Measurements from ENCODE around the gene ATL3. TPM values are rescaled to one million over a fixed set of nuclear protein-coding genes. Genes with fewer than 3 reads are reported as not detected.

ATL3 gene
- total RNA-seq, 3 donors from 2014 or later (not counting 1 experiment from before 2014, with no cell fraction given): 35.7 to 46.8 (median 41.6) TPM

DNA sequence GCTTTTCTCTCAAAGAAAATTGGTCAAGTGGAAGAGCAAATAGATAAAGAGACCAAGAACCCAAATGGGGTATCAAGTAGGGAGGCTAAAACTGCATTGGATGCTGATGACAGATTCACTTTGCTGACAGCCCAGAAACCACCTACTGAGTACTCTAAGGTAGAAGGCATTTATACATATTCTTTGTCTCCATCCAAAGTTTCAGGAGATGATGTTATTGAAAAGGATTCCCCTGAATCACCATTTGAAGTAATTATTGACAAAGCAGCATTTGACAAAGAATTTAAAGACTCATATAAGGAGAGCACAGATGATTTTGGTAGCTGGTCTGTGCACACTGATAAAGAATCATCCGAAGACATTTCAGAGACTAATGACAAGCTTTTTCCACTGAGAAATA lies 47.8 kb upstream of the ATL3 start:
- Mint-ChIP-seq H3K27ac (no peak overlapping the region), H3K36me3 (no peaks in the 10 kb centered on the region), H3K4me3 (no peak overlapping the region), H3K9me3 (no peaks in the 10 kb centered on the region), H3K27me3 (ENCODE audit: low read depth in 2 of 2) (no peaks in the 10 kb centered on the region), H3K4me1 (peaks cover 0 to 5% of the 10 kb centered on the region in 2 donors)
- ATAC-seq (no peak), DNase-seq (no peak)
- Histone ChIP-seq H3K36me3 (ENCODE audit: control insufficient read depth, insufficient read depth, low read length) (no peaks in the 10 kb centered on the region), H3K9me3 (ENCODE audit: control insufficient read depth, insufficient read depth, low read length) (no peaks in the 10 kb centered on the region), H3K4me1 (ENCODE audit: control insufficient read depth, insufficient read depth, low read length) (no peaks in the 10 kb centered on the region), H3K4me3 (ENCODE audit: low read length) (no peak overlapping the region), H3K27me3 (ENCODE audit: control insufficient read depth, insufficient read depth, low read length) (no peaks in the 10 kb centered on the region), H3K27ac (ENCODE audit: low read length) (no peak overlapping the region)
- intact Hi-C loops (cut with micrococcal nuclease): no loop called here
- WGBS (ENCODE audit: insufficient coverage): 93% methylated on average over 1 of the region's 1 CpG
- TF ChIP-seq, protein P1, sequence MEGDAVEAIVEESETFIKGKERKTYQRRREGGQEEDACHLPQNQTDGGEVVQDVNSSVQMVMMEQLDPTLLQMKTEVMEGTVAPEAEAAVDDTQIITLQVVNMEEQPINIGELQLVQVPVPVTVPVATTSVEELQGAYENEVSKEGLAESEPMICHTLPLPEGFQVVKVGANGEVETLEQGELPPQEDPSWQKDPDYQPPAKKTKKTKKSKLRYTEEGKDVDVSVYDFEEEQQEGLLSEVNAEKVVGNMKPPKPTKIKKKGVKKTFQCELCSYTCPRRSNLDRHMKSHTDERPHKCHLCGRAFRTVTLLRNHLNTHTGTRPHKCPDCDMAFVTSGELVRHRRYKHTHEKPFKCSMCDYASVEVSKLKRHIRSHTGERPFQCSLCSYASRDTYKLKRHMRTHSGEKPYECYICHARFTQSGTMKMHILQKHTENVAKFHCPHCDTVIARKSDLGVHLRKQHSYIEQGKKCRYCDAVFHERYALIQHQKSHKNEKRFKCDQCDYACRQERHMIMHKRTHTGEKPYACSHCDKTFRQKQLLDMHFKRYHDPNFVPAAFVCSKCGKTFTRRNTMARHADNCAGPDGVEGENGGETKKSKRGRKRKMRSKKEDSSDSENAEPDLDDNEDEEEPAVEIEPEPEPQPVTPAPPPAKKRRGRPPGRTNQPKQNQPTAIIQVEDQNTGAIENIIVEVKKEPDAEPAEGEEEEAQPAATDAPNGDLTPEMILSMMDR (IDR thresholded peaks at IDR 0.05): no peak

DNA sequence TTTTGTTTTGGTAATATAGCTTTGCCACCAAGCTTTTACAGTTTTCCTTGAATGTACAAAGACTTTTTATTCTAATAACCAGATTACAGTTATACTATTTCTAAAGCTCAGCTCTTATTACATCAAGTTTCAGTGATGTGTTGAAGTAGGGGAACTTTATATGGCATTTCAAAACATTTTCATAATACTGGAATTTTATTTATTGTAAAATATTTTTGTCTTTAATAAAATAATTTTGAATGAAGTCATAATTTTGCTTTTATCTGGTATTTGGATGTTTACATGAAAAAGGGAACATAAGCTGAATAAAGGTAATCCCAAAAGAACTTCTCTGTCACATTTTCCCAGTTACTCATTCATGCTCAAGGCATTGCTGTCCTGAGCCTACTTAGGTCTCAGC lies 44.9 kb upstream of the ATL3 start:
- H3K4me1 Mint-ChIP-seq: peaks cover 0 to 5% of the 10 kb centered on the region in 2 donors
- H3K4me3 Mint-ChIP-seq: no peak overlapping the region
- TF ChIP-seq, protein P1 (IDR thresholded peaks at IDR 0.05): no peak
- H3K9me3 Mint-ChIP-seq: no peaks in the 10 kb centered on the region
- H3K27ac Mint-ChIP-seq: no peak overlapping the region
- Histone ChIP-seq H3K4me3 (ENCODE audit: low read length) (no peak overlapping the region), H3K4me1 (ENCODE audit: control insufficient read depth, insufficient read depth, low read length) (no peaks in the 10 kb centered on the region), H3K27ac (ENCODE audit: low read length) (no peak overlapping the region), H3K27me3 (ENCODE audit: control insufficient read depth, insufficient read depth, low read length) (no peaks in the 10 kb centered on the region), H3K9me3 (ENCODE audit: control insufficient read depth, insufficient read depth, low read length) (no peaks in the 10 kb centered on the region), H3K36me3 (ENCODE audit: control insufficient read depth, insufficient read depth, low read length) (no peaks in the 10 kb centered on the region)
- ATAC-seq (no peak), DNase-seq (no peak)
- no peaks in the 10 kb centered on the region for H3K36me3 Mint-ChIP-seq
- no peaks in the 10 kb centered on the region for H3K27me3 Mint-ChIP-seq (ENCODE audit: low read depth in 2 of 2)
- intact Hi-C loops (cut with micrococcal nuclease): no loop called here

DNA sequence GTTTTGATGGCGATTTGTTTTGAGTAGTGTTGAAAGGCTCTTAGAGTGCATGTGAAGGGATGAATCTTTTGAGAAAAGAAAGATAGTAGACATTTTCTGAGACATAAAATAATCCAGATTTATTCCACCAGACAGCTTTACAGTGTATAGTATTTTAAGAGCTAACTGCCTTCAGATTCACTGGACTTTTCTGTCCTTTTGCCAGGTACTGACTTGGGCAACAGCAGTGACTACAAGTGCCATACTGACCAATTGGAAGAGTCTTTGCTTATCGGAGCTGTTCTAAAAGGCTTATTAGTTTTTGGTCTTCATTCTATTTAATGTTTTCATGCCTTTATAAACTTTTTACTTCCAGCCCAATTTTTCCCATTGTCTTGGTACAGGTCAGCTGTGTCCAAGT lies 42.6 kb upstream of the ATL3 start:
- no peaks in the 10 kb centered on the region for H3K27me3 Mint-ChIP-seq (ENCODE audit: low read depth in 2 of 2)

DNA sequence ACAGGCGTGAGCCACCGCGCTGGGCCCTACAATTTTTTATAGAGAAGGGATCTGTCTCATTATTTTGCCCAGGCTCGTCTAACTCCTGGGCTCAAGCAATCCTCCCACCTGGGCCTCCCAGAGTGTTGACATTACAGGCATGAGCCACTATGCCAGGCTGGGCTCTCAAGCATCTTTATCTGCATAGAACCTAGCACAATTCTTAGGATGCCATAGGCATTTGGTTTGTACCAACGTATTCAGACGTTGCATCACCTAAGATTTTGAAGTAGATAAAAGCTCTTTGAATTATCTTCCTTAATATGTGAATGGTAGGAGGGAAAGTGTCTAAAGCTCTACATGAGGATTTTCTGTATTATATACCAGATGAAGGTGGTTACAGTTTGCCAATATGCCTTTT lies 40.7 kb upstream of the ATL3 start:
- WGBS (ENCODE audit: insufficient coverage): 95% methylated on average over 6 of the region's 6 CpGs
- Histone ChIP-seq H3K4me1 (ENCODE audit: control insufficient read depth, insufficient read depth, low read length) (no peaks in the 10 kb centered on the region), H3K27ac (ENCODE audit: low read length) (no peak overlapping the region), H3K4me3 (ENCODE audit: low read length) (no peak overlapping the region), H3K9me3 (ENCODE audit: control insufficient read depth, insufficient read depth, low read length) (no peaks in the 10 kb centered on the region), H3K27me3 (ENCODE audit: control insufficient read depth, insufficient read depth, low read length) (no peaks in the 10 kb centered on the region), H3K36me3 (ENCODE audit: control insufficient read depth, insufficient read depth, low read length) (no peaks in the 10 kb centered on the region)
- H3K27me3 Mint-ChIP-seq (ENCODE audit: low read depth in 2 of 2): no peaks in the 10 kb centered on the region
- peaks cover 4 to 5% of the 10 kb centered on the region in 2 donors for H3K4me1 Mint-ChIP-seq
- H3K36me3 Mint-ChIP-seq: no peaks in the 10 kb centered on the region
- DNase-seq (no peak), ATAC-seq (no peak)
- no peak overlapping the region for H3K27ac Mint-ChIP-seq
- no peak overlapping the region for H3K4me3 Mint-ChIP-seq
- intact Hi-C loops (cut with micrococcal nuclease): no loop called here
- H3K9me3 Mint-ChIP-seq: no peaks in the 10 kb centered on the region
- TF ChIP-seq, protein P1 (IDR thresholded peaks at IDR 0.05): no peak

More for the DNA sequence above, 42.6 kb upstream of the ATL3 start:
- intact Hi-C loops (cut with micrococcal nuclease): no loop called here
- Mint-ChIP-seq H3K36me3 (no peaks in the 10 kb centered on the region), H3K4me3 (no peak overlapping the region), H3K9me3 (no peaks in the 10 kb centered on the region), H3K27ac (no peak overlapping the region), H3K4me1 (peaks cover 5 to 7% of the 10 kb centered on the region in 2 donors)
- H3K4me1 ChIP-seq (ENCODE audit: control insufficient read depth, insufficient read depth, low read length): no peaks in the 10 kb centered on the region
- no peaks in the 10 kb centered on the region for H3K27me3 ChIP-seq (ENCODE audit: control insufficient read depth, insufficient read depth, low read length)
- TF ChIP-seq, protein P1 (IDR thresholded peaks at IDR 0.05): no peak
- DNase-seq: no peak
- H3K9me3 ChIP-seq (ENCODE audit: control insufficient read depth, insufficient read depth, low read length): no peaks in the 10 kb centered on the region
- H3K27ac ChIP-seq (ENCODE audit: low read length): no peak overlapping the region
- 100% methylated on average over 1 of the region's 2 CpGs for WGBS (ENCODE audit: insufficient coverage)
- ATAC-seq: no peak
- H3K4me3 ChIP-seq (ENCODE audit: low read length): no peak overlapping the region
- H3K36me3 ChIP-seq (ENCODE audit: control insufficient read depth, insufficient read depth, low read length): no peaks in the 10 kb centered on the region

All from natural killer cell (primary cell).